SH-SY5Y (cell line): ENCODE measurements around the gene MICAL2.

ENCODE experiments used
- GATA2 ChIP-seq: IDR thresholded peaks from 2 replicates; pipeline ENCODE4 v1.6.1; 2011; ENCODE audit warnings: mild to moderate bottlenecking, low read depth, low read length
- GATA3 ChIP-seq: IDR thresholded peaks from 2 replicates; pipeline ENCODE4 v1.6.1; 2011; ENCODE audit warnings: low read depth, mild to moderate bottlenecking, low read length, moderate library complexity

MICAL2 gene

DNA sequence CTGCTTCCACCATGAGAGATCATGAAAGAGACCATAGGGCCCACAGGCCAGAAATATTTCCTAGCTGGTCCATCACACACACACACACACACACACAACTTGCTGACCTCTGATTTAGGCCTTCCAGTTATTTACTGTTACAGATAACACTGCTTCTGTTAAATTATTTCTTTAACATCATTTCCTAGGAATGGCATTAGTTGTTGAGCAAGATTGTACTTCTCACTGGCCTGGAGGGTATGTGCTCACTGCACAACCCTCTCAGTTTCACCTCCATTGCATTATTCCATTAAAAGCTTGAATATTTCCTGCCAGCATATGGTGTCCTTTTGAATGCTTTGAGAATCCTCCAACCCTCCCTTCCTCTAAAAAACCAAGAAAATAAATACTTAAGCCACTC lies 104.4 kb downstream of the MICAL2 start:
- TF ChIP-seq GATA2 (no peak), GATA3 (no peak)

DNA sequence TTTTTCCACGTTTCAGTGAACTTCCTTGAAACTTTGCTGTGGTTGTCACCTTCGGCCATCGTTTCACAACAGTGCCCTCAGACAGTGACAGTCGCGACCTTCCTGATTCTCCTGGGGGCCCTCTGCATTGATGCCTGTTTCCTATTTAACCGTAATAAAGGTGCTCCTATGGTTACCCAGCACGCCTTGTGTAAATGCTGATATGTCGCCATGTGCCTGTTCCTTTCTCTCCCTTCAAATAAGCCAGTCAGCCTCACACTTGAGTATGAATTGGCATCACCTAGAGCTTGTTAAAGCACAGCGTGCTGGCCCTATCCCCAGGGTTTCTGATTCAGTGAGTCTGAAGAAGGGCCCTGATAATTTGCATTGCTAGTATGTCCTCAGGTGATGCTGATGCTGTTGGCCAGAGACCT lies 104.8 kb downstream of the MICAL2 start:
- TF ChIP-seq GATA3: no peak
- no peak for TF ChIP-seq GATA2

DNA sequence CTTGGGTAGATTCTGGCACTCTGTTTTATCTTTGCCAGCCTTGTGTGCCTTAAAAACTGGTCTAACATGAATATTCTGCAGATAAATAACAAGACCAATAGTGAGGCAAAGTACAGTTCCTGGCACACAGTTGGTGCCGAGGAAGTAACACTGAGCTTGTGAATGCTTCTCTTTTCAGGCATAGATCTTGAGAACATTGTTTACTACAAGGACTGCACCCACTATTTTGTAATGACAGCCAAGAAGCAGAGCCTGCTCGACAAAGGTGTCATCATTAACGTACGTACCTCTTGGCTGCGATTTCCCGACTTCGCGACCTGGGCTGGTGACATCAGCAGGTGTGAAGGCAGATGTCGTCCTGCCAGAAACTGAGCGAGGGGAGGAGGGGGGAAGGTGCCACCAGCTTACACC lies 105.7 kb downstream of the MICAL2 start:
- no peak for TF ChIP-seq GATA2
- TF ChIP-seq GATA3: no peak

GRCh38 chr11:12216671-12217374 lies 106.4 kb downstream of the MICAL2 start:
- TF ChIP-seq GATA3 (peak; percentile 76), GATA2 (peak; percentile 98)

- TF ChIP-seq GATA3 (no peak), GATA2 (no peak)
Measured at GRCh38 chr11:12217879-12218278, 107.5 kb downstream of the MICAL2 start.

DNA sequence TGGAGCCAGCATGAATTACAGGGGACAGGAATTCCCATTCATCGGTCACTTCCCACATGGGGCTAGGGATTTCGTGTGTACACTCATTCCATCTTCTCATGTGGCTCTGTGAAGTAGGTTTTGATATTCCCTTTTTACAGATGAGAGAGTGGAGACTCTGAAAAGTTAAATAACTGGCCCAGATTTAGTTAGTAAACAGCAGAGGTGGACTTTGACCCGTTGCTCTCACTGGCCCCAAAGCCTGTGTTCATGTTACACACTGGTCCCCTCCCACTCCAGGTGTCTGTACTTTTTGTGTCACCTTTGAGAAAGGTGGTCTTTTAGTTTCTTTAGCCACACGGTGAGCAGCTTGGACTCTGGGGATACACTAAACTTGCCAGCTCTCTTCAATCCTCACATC lies 108.5 kb downstream of the MICAL2 start:
- TF ChIP-seq GATA3 (no peak), GATA2 (no peak)

- no peak for TF ChIP-seq GATA2
- TF ChIP-seq GATA3: no peak
Measured at GRCh38 chr11:12219757-12220156, 109.4 kb downstream of the MICAL2 start.

- no peak for TF ChIP-seq GATA3
- TF ChIP-seq GATA2: no peak
Measured at GRCh38 chr11:12220305-12220704, 109.9 kb downstream of the MICAL2 start.

DNA sequence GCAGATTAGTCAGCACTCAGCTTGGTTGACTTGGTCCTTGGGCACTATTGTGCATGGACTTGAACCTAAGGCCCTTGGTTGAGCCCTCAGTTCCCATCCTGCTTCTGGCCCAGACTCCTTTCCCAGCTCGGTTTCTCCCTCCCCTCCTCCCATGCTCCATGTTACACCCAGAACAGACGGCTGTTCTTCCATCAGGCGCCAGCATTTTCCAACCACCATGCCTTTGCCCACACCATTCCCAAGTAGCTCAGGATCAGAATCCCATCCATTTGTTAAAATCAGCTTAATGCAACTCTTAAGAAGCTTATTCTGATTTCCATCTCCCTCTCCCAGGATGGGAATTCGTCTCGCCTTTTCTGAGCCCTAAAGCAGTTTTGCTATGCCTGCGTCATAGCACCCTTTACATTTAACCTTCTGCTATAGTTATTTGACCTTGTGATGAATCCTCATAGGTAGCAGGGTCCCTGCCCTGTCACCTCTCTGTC lies 110.7 kb downstream of the MICAL2 start:
- TF ChIP-seq GATA3: no peak
- TF ChIP-seq GATA2: no peak

GRCh38 chr11:12222055-12222792 lies 111.8 kb downstream of the MICAL2 start:
- TF ChIP-seq GATA3 (no peak), GATA2 (no peak)

DNA sequence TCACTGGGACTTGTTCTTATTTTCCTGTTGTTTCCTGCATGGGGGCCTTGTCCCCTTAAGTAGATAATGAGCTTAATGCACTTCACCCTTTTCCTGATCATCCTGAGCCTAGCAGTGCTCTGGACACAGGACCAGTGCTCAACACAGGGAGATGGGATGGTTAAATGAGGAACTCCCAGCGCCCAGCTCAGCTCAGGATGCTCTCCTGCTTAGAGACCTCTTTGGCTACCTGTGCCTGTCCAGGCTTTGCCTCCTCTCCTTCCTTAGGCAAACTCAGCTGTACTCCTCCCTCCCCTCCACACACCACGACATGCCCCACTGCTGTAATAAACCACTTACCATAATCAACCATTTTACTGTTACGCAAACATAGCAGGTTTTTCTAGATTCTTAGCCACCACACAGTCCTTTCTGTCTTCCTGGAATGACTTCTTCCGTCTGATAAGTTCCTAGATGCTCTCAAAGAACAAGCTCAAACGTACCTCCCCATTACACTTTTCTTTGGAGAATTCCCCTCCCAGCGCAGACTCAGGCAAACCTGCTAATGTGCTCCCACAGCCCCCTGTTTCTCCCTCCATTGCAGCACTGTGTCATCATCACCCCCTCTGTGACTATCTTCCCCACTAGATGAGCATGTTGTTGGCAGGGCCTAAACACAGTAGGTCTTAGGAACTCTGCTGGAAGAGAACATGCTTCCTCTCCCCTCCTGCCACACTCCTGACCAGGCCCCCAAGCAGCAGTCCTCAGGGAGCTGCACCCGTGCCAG lies 113.6 kb downstream of the MICAL2 start:
- TF ChIP-seq GATA3: no peak
- no peak for TF ChIP-seq GATA2

DNA sequence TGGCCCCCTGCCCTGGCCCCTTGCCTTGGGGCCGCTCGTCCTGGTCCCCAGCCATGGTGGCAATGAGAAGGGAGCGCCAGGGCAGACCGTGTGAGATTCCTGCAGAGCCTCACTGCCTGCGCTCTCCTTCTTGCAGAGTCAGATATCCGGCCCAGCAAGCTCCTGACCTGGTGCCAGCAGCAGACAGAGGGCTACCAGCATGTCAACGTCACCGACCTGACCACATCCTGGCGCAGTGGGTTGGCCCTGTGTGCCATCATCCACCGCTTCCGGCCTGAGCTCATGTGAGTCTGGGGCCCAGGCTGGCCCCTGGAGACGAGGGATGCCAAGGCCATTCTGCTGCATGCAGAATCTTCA lies 114.1 kb downstream of the MICAL2 start:
- TF ChIP-seq GATA2: no peak
- no peak for TF ChIP-seq GATA3

GRCh38 chr11:12225046-12225739 lies 114.8 kb downstream of the MICAL2 start:
- TF ChIP-seq GATA3 (no peak), GATA2 (no peak)

DNA sequence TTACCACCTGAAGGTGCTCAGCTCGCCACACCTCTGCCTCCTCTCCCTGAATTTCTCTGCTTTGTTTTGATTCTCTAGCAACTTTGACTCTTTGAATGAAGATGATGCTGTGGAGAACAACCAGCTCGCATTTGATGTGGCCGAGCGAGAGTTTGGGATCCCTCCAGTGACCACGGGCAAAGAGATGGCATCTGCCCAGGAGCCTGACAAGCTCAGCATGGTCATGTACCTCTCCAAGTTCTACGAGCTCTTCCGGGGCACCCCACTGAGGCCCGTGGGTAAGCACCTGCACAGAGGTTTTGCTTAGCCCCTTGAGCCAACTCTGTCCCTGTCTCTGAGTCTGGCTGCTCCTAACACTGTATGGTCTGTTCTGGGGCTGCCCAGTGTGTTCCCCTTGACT lies 115.7 kb downstream of the MICAL2 start:
- TF ChIP-seq GATA2 (no peak), GATA3 (no peak)
